HL-60 (cell line): ENCODE results near the gene LGR4.

Experiments used
- CTCF ChIP-seq: IDR thresholded peaks from one replicate; pipeline ENCODE4 v1.5.1; 2011; ENCODE audit warnings: low read length, control low read depth, inconsistent platforms; ENCODE audit not compliant: insufficient read depth
- POLR2AphosphoS5 ChIP-seq: IDR thresholded peaks from 2 replicates; pipeline ENCODE4 v1.6.1; 2012; ENCODE audit warnings: low read depth
- SPI1 ChIP-seq: IDR thresholded peaks from 2 replicates; pipeline ENCODE4 v1.6.1; 2012; ENCODE audit warnings: low read depth, mild to moderate bottlenecking, borderline replicate concordance

DNA sequence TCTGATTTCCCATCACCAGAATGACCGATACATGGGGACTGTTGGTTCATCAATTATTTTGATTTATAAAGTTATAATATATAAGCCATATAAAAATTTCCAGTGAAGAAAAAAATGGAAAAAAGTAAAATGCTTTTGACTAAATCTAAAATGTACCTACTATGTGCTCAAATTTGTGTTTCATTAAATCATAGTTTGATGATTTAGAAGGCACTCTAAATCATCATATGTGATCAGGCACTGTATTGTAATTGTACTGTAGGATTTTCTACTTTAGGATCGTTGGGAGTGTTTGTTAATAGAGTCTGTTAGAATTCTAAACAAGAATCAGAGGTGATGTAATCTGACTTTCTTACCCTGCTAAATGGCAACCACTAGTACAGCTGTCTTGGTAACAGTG is 31.6 kb upstream of the LGR4 start:
- no peak for TF ChIP-seq CTCF
- no peak for TF ChIP-seq POLR2AphosphoS5
- TF ChIP-seq SPI1: no peak
